Fibroblast of the aortic adventitia (primary cell): ENCODE measurements around the gene IL1RAPL2. TPM values are rescaled to one million over a fixed set of nuclear protein-coding genes. Genes with fewer than 3 reads are reported as not detected.

Experiments used
- DNase-seq: peaks from one replicate; pipeline ENCODE4 v3.0.0-alpha.2; 2010; ENCODE audit warnings: low read depth
- H3K4me3 ChIP-seq: 2 replicates; pipeline ENCODE4 v1.5.1; 2011; ENCODE audit warnings: low read depth, mild to moderate bottlenecking, control low read depth, low read length, moderate library complexity
- total RNA-seq: library from RNA; depleted of rRNA; stranded (reverse); fragments of >200 nt; gene quantifications from 2 replicates; pipeline ENCODE4 v1.2.3, GENCODE V29; 2012; ENCODE audit warnings: low replicate concordance
- TF ChIP-seq, protein P1 (sequence below): IDR thresholded peaks from 2 replicates; pipeline ENCODE4 v1.5.1; 2011; ENCODE audit warnings: mild to moderate bottlenecking, low read length, control low read depth, inconsistent platforms; ENCODE audit not compliant: insufficient read depth

The IL1RAPL2 gene
- total RNA-seq, 1 donor = 0.27 TPM

DNA sequence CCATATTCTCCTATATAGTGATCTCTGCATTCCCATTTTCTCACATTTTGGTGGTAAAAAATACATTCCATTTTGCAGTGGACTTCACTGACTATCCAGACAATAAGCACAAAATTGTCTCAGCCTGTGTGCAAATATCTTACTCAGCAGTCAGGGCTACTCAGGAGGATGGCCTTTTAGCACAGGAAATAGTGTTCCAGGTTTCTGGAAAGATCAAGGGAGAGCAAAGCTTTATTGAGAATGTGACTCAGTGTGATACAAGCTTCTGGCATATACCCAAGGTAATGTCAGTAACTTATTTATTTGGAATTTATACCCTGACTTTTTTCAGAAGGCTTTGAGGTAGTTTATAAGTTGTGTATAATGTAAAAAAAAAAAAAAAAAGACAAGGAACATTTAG, 421.1 kb downstream of the IL1RAPL2 start:
- H3K4me3 ChIP-seq = no peak overlapping the region
- DNase-seq = no peak
- TF ChIP-seq, protein P1, sequence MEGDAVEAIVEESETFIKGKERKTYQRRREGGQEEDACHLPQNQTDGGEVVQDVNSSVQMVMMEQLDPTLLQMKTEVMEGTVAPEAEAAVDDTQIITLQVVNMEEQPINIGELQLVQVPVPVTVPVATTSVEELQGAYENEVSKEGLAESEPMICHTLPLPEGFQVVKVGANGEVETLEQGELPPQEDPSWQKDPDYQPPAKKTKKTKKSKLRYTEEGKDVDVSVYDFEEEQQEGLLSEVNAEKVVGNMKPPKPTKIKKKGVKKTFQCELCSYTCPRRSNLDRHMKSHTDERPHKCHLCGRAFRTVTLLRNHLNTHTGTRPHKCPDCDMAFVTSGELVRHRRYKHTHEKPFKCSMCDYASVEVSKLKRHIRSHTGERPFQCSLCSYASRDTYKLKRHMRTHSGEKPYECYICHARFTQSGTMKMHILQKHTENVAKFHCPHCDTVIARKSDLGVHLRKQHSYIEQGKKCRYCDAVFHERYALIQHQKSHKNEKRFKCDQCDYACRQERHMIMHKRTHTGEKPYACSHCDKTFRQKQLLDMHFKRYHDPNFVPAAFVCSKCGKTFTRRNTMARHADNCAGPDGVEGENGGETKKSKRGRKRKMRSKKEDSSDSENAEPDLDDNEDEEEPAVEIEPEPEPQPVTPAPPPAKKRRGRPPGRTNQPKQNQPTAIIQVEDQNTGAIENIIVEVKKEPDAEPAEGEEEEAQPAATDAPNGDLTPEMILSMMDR = no peak

DNA sequence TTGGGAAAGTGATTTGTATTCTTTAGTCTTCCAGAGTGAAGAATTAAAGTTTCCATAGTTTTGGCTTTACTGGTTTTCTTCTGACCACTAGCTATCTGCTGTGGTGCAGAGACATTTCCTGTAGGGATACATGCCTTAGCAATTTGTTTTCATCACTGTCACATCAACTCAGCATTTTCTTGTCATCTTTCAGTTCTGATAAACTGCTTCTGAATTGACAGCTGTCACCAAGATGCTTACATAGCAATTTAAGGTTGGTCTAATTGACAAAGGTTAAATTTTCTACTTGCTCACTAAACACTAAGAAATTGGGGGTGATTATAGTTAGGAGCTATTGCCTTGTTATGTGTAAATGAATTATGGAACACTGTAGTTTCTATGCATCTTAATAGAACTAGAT, 422.0 kb downstream of the IL1RAPL2 start:
- TF ChIP-seq, protein P1 = no peak
- DNase-seq = no peak
- H3K4me3 ChIP-seq = no peak overlapping the region

DNA sequence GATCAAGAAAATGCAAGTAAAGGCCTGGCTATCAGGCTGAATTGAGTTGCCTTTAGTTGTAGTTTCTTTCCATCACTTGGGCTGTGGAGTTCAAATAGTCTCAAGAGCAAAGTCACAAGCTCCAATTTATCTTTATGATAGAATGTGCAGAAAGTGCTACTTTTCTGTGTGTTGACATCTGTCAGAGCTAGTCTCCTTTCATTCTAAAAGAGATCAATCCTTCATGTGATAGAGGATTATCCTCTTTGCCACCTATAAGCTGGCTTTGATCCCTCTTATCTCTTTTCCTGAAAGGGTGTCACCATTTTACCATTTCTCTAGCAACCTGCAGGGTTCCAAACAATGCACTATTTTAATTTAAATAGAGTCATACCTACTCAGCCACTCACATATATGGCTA, 429.5 kb downstream of the IL1RAPL2 start:
- DNase-seq = no peak
- TF ChIP-seq, protein P1 = no peak
- no peak overlapping the region for H3K4me3 ChIP-seq

DNA sequence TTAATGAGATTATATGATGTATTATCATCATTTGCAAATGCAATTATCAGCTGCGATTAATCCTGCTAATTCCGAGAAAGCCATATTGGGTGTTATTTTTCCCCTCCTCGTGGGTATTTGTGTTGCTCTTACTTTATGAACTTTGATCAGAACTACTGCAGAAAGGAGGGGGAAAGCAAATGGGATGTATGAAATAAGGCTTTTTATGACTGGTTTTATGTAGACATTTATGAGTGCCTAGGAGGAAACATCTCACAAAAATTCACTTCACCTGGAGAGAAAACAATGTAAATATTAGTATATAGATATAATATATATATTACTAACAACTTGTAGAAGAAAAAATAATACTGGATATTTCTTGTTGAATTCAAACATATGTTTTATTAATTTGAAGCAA, 440.1 kb downstream of the IL1RAPL2 start:
- TF ChIP-seq, protein P1 = no peak
- no peak overlapping the region for H3K4me3 ChIP-seq
- no peak for DNase-seq

DNA sequence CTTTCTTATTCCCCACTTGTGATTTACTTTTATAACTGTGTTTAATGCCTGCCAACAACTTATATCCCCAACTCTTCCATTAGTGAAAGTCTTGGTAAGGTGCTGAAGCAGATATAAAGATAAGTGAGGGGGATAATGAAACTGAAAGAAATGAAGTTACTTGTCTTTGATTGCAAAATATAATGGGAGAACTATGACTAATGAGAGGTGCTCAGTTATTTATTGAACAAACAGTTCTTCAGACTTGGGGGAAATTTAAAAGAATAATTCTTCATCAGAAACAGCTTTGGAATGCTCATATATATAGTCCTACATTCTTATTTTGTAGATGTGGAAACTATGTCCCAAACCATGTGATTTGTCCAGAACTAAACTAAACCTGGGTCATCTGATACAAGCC, 441.0 kb downstream of the IL1RAPL2 start:
- no peak overlapping the region for H3K4me3 ChIP-seq
- no peak for DNase-seq
- TF ChIP-seq, protein P1 = no peak

DNA sequence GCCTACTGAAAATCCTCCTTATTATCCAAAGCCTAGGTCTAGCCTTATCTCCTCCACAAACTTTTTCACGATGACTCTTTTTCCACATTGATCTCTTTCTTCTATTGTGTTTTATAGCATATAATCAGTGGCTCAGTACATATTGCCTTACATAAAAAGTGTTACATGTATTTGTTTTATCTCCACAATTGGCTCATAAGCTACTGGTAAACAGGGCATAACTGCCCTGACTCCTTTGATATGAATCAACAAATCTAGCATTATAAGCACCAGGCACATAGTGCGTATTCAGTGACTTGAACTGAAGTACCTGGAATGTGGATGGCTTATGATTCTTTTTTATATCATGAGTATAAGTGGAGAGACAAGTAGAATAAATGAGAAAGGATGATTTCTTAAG, 447.7 kb downstream of the IL1RAPL2 start:
- DNase-seq = no peak
- TF ChIP-seq, protein P1 = no peak
- no peak overlapping the region for H3K4me3 ChIP-seq

DNA sequence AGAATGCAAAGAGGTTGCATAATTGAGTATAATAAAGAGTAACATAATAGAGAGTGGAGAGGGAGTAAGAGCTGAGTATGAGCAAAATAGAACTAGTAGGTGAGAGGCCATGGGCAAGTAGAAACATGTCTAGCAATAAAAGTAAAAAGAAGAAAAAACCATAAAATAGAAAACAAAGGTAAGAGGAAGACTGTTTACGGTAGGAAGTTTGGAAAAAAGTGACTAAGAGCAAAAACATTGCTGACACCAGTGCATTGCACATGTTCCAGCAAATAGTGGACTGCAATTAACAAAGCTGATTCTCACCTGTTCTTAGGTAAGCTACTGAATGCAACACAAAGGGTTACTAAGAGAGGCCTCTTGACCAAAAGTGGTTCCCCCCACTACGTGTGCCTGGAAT, 451.6 kb downstream of the IL1RAPL2 start:
- DNase-seq = no peak
- no peak overlapping the region for H3K4me3 ChIP-seq
- TF ChIP-seq, protein P1 = no peak
